Psoas muscle (tissue), 8 donors: ENCODE measurements around the gene TMEM52. TPM values are rescaled to one million over a fixed set of nuclear protein-coding genes. Genes with fewer than 3 reads are reported as not detected.

Source experiments
- ATAC-seq, 4 donors: fragments of 200-7000 bp; cut with Tn5 transposase; one replicate each; pipeline ENCODE4 v1.9.1; 2020; ENCODE audit warnings: moderate library complexity in 3 of 4, mild to moderate bottlenecking in 2 of 4
- DNase-seq, 2 donors: peaks; one replicate each; pipeline ENCODE4 v3.0.0-alpha.2; 2020
- H3K27ac ChIP-seq: fragments of 200-600 bp; one replicate; pipeline ENCODE4 v1.8.0; 2022
- H3K27me3 ChIP-seq, 3 donors: fragments of 200-600 bp in 1 of 3; one replicate each; pipeline versions ENCODE4 v1.6.1 to v1.8.0; 2013 to 2022; ENCODE audit warnings: low read length in 2 of 3, mild to moderate bottlenecking in 2 of 3, moderate library complexity in 1 of 3; ENCODE audit not compliant: insufficient read depth in 3 of 3
- H3K36me3 ChIP-seq, 2 donors: fragments of 200-600 bp in 1 of 2; one replicate each; pipeline versions ENCODE4 v1.6.1 to v1.8.0; 2013 to 2022; ENCODE audit warnings: low read depth in 1 of 2, mild to moderate bottlenecking in 1 of 2, moderate library complexity in 1 of 2; ENCODE audit not compliant: insufficient read depth in 1 of 2
- H3K4me1 ChIP-seq: fragments of 200-600 bp; one replicate; pipeline ENCODE4 v1.8.0; 2022
- H3K4me3 ChIP-seq: fragments of 200-600 bp; one replicate; pipeline ENCODE4 v1.8.0; 2022; ENCODE audit warnings: mild to moderate bottlenecking
- H3K9me3 ChIP-seq: fragments of 200-600 bp; one replicate; pipeline ENCODE4 v1.8.0; 2022
- CTCF ChIP-seq: fragments of 200-600 bp; IDR thresholded peaks from one replicate; pipeline ENCODE4 v1.8.0; 2022; ENCODE audit warnings: antibody characterized with exemption
- WGBS, 3 donors: extraction: QIAGEN DNeasy Blood & Tissue Kit; methylation state at CpG; one replicate each; pipeline versions ENCODE4 v1.1.6 to v1.1.7; 2013; 5-methylcytosine and 5-hydroxymethylcytosine counted together
- intact Hi-C, 2 donors: fragments of 100-400 bp; cut with DNase I; formaldehyde crosslinking; loops; one replicate each; pipeline versions ENCODE4 v1.11.0 to v1.14.2; 2022
- polyA plus RNA-seq, 3 donors: library from polyadenylated mRNA; stranded (reverse); fragments of 200-250 nt; gene quantifications; one replicate each; pipeline ENCODE4 v1.2.3, GENCODE V29; 2013
- total RNA-seq, 4 donors: library from RNA; stranded (reverse); fragmentation: NEBNext Ultra II Directional in 2 of 4; extraction: Animal tissue kit (Norgen Biotek cat#: 25700) in 2 of 4; gene quantifications; one replicate each; pipeline versions ENCODE4 v1.2.1 to v1.2.4, GENCODE V29; 2021 to 2023
- donor health status: healthy with polysubstance abuse.
- donor health status: DM: no; HTN: no; CAD: no; lungs with moderate emphysema.
- donor health status: Bipolar disorder and iron deficiency.
- donor health status: healthy.
- donor health status: DM: yes; HTN: yes; CAD: no.
- donor health status: DM: no; HTN: no; CAD: no.
- donor health status: DM: no; HTN: no; CAD: no.
- donor health status: DM: yes; HTN: yes; CAD: no.

The TMEM52 gene
- total and polyA plus RNA-seq, 7 donors, result 37.2 to 137 (median 58.7) TPM

- no peak for TF ChIP-seq CTCF
- no peak for DNase-seq
- no peak overlapping the region for H3K27ac ChIP-seq
- H3K36me3 ChIP-seq, result no peaks in the 10 kb centered on the region
- WGBS, 3 donors, result 78 to 90% (median 86%) methylated on average over 42 to 46 of the region's 46 CpGs
- H3K9me3 ChIP-seq, result no peaks in the 10 kb centered on the region
- H3K27me3 ChIP-seq, result peaks cover 0 to 57% (median 6%) of the 10 kb centered on the region in 3 donors
- H3K4me1 ChIP-seq, result no peaks in the 10 kb centered on the region
- H3K4me3 ChIP-seq, result no peak overlapping the region
- intact Hi-C loops, result no loop called here
- ATAC-seq, result no peak
Observed at GRCh38 chr1:1954831-1955441, 35.9 kb upstream of the TMEM52 start.

GRCh38 chr1:1954015-1954414 is 34.9 kb upstream of the TMEM52 start:
- Histone ChIP-seq H3K9me3 (no peaks in the 10 kb centered on the region), H3K4me1 (no peaks in the 10 kb centered on the region), H3K27me3 (peaks cover 0 to 56% (median 3%) of the 10 kb centered on the region in 3 donors), H3K4me3 (no peak overlapping the region), H3K27ac (no peak overlapping the region), H3K36me3 (no peaks in the 10 kb centered on the region)
- DNase-seq (no peak), ATAC-seq (no peak)
- 84 to 90% (median 86%) methylated on average over 9 of the region's 9 CpGs for WGBS, 3 donors
- no peak for TF ChIP-seq CTCF
- intact Hi-C loops, result no loop called here

GRCh38 chr1:1950940-1951339 is 31.9 kb upstream of the TMEM52 start:
- Histone ChIP-seq H3K36me3 (no peaks in the 10 kb centered on the region), H3K27me3 (peaks cover 0 to 40% (median 0%) of the 10 kb centered on the region in 3 donors), H3K27ac (no peak overlapping the region), H3K4me1 (no peaks in the 10 kb centered on the region), H3K4me3 (no peak overlapping the region), H3K9me3 (no peaks in the 10 kb centered on the region)
- DNase-seq (no peak), ATAC-seq (no peak)
- WGBS, 3 donors, result 72 to 79% (median 76%) methylated on average over 5 of the region's 5 CpGs
- no peak for TF ChIP-seq CTCF
- intact Hi-C loops, result no loop called here

- no peaks in the 10 kb centered on the region for H3K9me3 ChIP-seq
- H3K27ac ChIP-seq, result no peak overlapping the region
- ATAC-seq (no peak), DNase-seq (no peak)
- TF ChIP-seq CTCF, result no peak
- H3K4me1 ChIP-seq, result no peaks in the 10 kb centered on the region
- no peak overlapping the region for H3K4me3 ChIP-seq
- no peaks in the 10 kb centered on the region for H3K36me3 ChIP-seq
- H3K27me3 ChIP-seq, result peaks cover 0 to 40% (median 0%) of the 10 kb centered on the region in 3 donors
- intact Hi-C loops, result no loop called here
- WGBS, 3 donors, result 40 to 60% (median 46%) methylated on average over 1 of the region's 1 CpG
Observed at GRCh38 chr1:1948783-1949182, 29.7 kb upstream of the TMEM52 start.

GRCh38 chr1:1947493-1947892 is 28.4 kb upstream of the TMEM52 start:
- WGBS, 3 donors, result 57 to 66% (median 64%) methylated on average over 14 of the region's 14 CpGs
- H3K27me3 ChIP-seq, result peaks cover 0 to 46% (median 0%) of the 10 kb centered on the region in 3 donors
- TF ChIP-seq CTCF, result no peak
- intact Hi-C loops, result no loop called here
- H3K36me3 ChIP-seq, result no peaks in the 10 kb centered on the region
- H3K4me1 ChIP-seq, result no peaks in the 10 kb centered on the region
- no peak for ATAC-seq
- H3K9me3 ChIP-seq, result no peaks in the 10 kb centered on the region
- no peak overlapping the region for H3K4me3 ChIP-seq
- peak in 1 of 2 donors; percentile 5 for DNase-seq
- H3K27ac ChIP-seq, result no peak overlapping the region
